MM.1S (cell line): ENCODE data around the gene XK.

Experiments used
- CTCF ChIP-seq: fragments of 300-600 bp; sonication (generic); IDR thresholded peaks from 2 replicates; pipeline ENCODE4 v1.5.1; 2016; ENCODE audit warnings: antibody characterized with exemption, low read length, mixed read lengths
- EZH2 ChIP-seq: fragments of 300-600 bp; sonication (generic); optimal IDR thresholded peaks from 2 replicates; pipeline ENCODE3; 2017; ENCODE audit warnings: low read depth, mild to moderate bottlenecking, antibody characterized with exemption, low read length, mixed read lengths

- TF ChIP-seq CTCF (no peak), EZH2 (no peak)
Measured at GRCh38 chrX:37641859-37642258, 43.7 kb upstream of the XK start.
